Activated CD8-positive, alpha-beta memory T cell treated with anti-CD3 and anti-CD28 coated beads, Interleukin-2, amount 50 U/mL, for 24 hours (primary cell): ENCODE measurements around the gene PGBD2.
"Not testable (repeated sequence)": the region's sequence is repeated elsewhere in the genome, so short reads cannot be mapped to it uniquely, and the experiment has no call there.

ENCODE experiments used
- DNase-seq: peaks from one replicate; pipeline ENCODE4 v3.0.0-alpha.2; 2020; ENCODE audit errors: extremely low read depth

Gene PGBD2

GRCh38 chr1:248906009-248906752, at the start of gene PGBD2:
PGBD2 (plus strand) TSS chr1:248906235; CDS start chr1:248913863, 7,628 bp downstream.
- DNase-seq: peak; percentile 93

GRCh38 chr1:248857201-248857600, 48.8 kb upstream of the PGBD2 start:
- no peak for DNase-seq

GRCh38 chr1:248857749-248858095, 48.3 kb upstream of the PGBD2 start:
- no peak for DNase-seq

- no peak for DNase-seq
Observed at GRCh38 chr1:248858096-248858890, 47.7 kb upstream of the PGBD2 start.

GRCh38 chr1:248858891-248859889, 46.8 kb upstream of the PGBD2 start, which contains the start of gene ZNF692:
ZNF692 (minus strand) TSS chr1:248859085; CDS start chr1:248858309, 776 bp downstream.
- peak; percentile 94 for DNase-seq

- no peak for DNase-seq
Observed at GRCh38 chr1:248860007-248860406, 46.0 kb upstream of the PGBD2 start.

- no peak for DNase-seq
Observed at GRCh38 chr1:248861616-248862015, 44.4 kb upstream of the PGBD2 start.

GRCh38 chr1:248862695-248862997, 43.4 kb upstream of the PGBD2 start:
- DNase-seq: no peak

GRCh38 chr1:248862998-248863881, 42.8 kb upstream of the PGBD2 start:
- DNase-seq: no peak

GRCh38 chr1:248871837-248872401, 34.1 kb upstream of the PGBD2 start:
- no peak for DNase-seq

GRCh38 chr1:248872752-248873408, 33.2 kb upstream of the PGBD2 start:
- DNase-seq: peak; percentile 34

- DNase-seq: peak; percentile 88
Observed at GRCh38 chr1:248873409-248873992, 32.5 kb upstream of the PGBD2 start.

- DNase-seq: peak; percentile 56
Observed at GRCh38 chr1:248873993-248874533, 32.0 kb upstream of the PGBD2 start.

GRCh38 chr1:248881261-248881660, 24.8 kb upstream of the PGBD2 start:
- no peak for DNase-seq

GRCh38 chr1:248882427-248882826, 23.6 kb upstream of the PGBD2 start:
- DNase-seq: not testable (repeated sequence)

- no peak for DNase-seq
Observed at GRCh38 chr1:248884632-248885295, 21.3 kb upstream of the PGBD2 start.

GRCh38 chr1:248885646-248886045, 20.4 kb upstream of the PGBD2 start:
- no peak for DNase-seq

- no peak for DNase-seq
Observed at GRCh38 chr1:248886237-248886895, 19.7 kb upstream of the PGBD2 start.
